Left ventricle myocardium inferior (tissue), 1 donor: ENCODE measurements around the gene MCRIP1. TPM values are rescaled to one million over a fixed set of nuclear protein-coding genes. Genes with fewer than 3 reads are reported as not detected.
A peak's percentile ranks its signal among the peaks of the same experiment; 100 is the strongest.

Experiments
- DNase-seq: peaks from one replicate; pipeline ENCODE4 v3.0.0-alpha.2; 2020
- H3K27ac ChIP-seq: fragments of 200-600 bp; replicated peaks from 2 replicates; pipeline ENCODE4 v1.8.0; 2021
- H3K27me3 ChIP-seq: fragments of 200-600 bp; 2 replicates; pipeline ENCODE4 v1.8.0; 2021; ENCODE audit warnings: low read depth
- H3K36me3 ChIP-seq: fragments of 200-600 bp; 2 replicates; pipeline ENCODE4 v1.8.0; 2021
- H3K4me1 ChIP-seq: fragments of 200-600 bp; 2 replicates; pipeline ENCODE4 v1.8.0; 2021
- H3K4me3 ChIP-seq: fragments of 200-600 bp; 2 replicates; pipeline ENCODE4 v1.8.0; 2021; ENCODE audit warnings: mild to moderate bottlenecking, moderate library complexity
- H3K9me3 ChIP-seq: fragments of 200-600 bp; replicated peaks from 2 replicates; pipeline ENCODE4 v1.8.0; 2021
- intact Hi-C: fragments of 100-400 bp; cut with micrococcal nuclease; formaldehyde crosslinking; loops from one replicate; pipeline ENCODE4 v1.11.0; 2022
- total RNA-seq: library from RNA; stranded (reverse); fragmentation: NEBNext Ultra II Directional; extraction: Animal tissue kit (Norgen Biotek cat#: 25700); gene quantifications from one replicate; pipeline ENCODE4 v1.2.1, GENCODE V29; 2021
- TF ChIP-seq, protein P1 (sequence below): fragments of 200-600 bp; IDR thresholded peaks from 2 replicates; pipeline ENCODE4 v1.8.0; 2021; ENCODE audit warnings: antibody characterized with exemption, mild to moderate bottlenecking, borderline replicate concordance
- donor health status: DM: no; HTN: yes; CAD: no; lungs with severe emphysema.

The MCRIP1 gene
- total RNA-seq, 1 donor from 2014 or later = 110 TPM

DNA sequence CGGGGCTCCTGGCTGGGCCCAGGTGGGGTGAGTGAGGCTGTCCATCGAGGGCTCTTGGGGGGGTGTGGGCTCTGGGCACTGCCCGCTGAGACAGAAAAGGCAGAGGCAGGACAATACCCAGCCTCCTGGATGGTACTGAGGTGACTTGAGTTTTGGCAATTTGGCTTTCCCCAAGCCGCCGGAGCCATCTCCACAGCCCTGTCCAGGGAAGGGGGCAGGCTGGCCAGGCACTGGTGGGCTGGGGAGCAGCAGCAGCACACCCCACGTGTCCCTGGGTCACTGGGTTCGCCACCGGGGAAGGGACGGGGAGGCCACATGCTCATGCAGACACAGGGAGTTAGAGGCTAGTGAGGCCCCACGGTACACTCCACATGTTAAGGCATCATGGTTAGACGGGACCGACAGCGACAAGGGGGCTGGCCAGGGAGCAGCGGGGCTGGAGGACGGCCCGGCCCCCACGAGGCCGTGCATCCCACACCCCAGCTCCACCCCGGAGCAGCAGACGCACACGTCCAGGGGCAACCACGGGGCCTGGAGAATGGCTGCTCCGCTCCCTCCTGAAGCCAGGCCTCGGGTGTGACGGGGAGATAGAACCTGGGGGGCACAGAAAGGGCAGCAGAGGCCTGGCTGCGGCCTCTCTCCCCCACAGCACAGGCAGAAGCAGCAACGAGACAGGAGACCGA, 35.0 kb upstream of the MCRIP1 start:
- Histone ChIP-seq H3K27ac (peak overlapping the region; percentile 99), H3K4me3 (no peak overlapping the region), H3K27me3 (no peaks in the 10 kb centered on the region), H3K9me3 (no peaks in the 10 kb centered on the region), H3K4me1 (peaks cover 81% of the 10 kb centered on the region), H3K36me3 (peaks cover 31% of the 10 kb centered on the region)
- TF ChIP-seq, protein P1, sequence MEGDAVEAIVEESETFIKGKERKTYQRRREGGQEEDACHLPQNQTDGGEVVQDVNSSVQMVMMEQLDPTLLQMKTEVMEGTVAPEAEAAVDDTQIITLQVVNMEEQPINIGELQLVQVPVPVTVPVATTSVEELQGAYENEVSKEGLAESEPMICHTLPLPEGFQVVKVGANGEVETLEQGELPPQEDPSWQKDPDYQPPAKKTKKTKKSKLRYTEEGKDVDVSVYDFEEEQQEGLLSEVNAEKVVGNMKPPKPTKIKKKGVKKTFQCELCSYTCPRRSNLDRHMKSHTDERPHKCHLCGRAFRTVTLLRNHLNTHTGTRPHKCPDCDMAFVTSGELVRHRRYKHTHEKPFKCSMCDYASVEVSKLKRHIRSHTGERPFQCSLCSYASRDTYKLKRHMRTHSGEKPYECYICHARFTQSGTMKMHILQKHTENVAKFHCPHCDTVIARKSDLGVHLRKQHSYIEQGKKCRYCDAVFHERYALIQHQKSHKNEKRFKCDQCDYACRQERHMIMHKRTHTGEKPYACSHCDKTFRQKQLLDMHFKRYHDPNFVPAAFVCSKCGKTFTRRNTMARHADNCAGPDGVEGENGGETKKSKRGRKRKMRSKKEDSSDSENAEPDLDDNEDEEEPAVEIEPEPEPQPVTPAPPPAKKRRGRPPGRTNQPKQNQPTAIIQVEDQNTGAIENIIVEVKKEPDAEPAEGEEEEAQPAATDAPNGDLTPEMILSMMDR = no peak
- intact Hi-C loops = no loop called here
- DNase-seq = no peak

DNA sequence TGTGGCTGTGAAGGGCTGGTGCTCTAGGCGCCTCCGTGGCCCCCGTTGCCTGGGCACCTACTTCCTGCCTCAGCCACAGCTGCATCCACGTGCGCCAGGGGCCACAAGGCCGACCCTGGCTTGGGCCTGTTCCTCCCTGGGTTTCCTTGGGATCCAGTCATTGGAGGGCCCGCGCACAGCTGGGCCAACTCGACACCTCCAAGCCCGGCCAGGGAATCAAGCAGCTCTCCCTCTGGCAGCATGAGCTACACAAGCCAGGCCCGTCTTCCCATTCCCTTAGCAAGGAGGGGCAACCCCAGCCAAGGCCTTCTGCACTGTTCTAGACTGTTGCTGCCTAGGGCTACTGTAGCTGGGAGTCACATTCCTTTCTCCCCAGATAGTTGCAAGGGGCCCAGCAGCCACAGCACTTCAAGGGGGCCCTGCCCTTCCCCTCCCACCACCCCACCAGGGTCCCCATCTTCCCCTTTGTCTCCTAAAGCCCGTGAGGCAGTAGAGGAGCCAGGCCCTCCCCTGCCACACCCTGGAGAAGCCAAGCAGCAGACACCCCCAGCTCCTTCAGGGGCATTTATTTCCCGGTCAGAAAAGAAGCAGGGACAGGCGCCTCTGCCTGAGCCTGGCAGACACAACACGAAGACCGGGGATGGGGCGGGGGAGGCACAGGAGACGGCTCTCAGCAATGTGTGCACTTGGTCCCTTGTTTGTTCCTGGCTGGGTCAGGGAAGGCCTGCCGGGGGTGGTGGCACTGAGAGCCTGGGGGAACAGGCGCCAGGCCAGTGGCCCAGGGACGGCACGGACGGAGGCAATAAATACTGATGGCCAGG, 34.3 kb upstream of the MCRIP1 start:
- Histone ChIP-seq H3K36me3 (peaks cover 31% of the 10 kb centered on the region), H3K4me1 (peaks cover 81% of the 10 kb centered on the region), H3K27me3 (no peaks in the 10 kb centered on the region), H3K27ac (peak overlapping the region; percentile 99), H3K4me3 (no peak overlapping the region), H3K9me3 (no peaks in the 10 kb centered on the region)
- no peak for DNase-seq
- intact Hi-C loops = no loop called here
- TF ChIP-seq, protein P1 = no peak

DNA sequence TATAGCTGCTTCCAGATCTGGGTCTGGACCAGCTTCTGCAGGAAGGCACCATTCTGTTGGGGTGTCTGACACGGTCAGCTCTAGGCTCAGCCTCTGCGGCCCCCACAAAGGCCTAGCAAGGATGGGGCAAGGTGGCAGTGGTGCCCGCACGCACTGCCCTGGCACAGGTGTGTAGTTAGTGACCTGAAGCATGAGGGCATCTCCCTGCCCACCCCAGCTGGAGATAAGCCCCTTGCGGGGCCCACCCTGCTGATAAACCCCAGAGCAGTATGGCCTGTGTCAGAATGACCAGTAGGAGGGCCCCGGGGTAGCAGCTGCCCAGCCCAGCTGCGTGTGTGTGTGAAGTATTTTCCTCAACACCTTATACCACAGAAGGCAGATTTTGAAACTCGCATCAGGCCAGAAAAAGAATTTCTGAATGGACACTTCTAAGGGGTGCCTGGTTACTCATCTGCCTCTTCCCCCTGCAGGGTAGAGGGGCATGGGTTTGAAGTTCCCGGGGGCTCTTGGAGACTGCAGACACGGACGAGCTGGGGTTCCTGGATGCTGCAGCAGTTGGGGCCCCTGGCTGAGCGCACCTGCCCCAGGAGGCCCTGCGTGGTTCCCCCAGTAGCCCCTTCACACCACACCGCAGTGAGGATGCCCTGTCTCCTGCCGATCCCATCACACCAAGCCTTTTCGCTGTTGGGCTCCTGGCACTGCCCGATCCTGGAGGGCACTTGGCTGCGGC, 33.5 kb upstream of the MCRIP1 start:
- peaks cover 81% of the 10 kb centered on the region for H3K4me1 ChIP-seq
- intact Hi-C loops = no loop called here

DNA sequence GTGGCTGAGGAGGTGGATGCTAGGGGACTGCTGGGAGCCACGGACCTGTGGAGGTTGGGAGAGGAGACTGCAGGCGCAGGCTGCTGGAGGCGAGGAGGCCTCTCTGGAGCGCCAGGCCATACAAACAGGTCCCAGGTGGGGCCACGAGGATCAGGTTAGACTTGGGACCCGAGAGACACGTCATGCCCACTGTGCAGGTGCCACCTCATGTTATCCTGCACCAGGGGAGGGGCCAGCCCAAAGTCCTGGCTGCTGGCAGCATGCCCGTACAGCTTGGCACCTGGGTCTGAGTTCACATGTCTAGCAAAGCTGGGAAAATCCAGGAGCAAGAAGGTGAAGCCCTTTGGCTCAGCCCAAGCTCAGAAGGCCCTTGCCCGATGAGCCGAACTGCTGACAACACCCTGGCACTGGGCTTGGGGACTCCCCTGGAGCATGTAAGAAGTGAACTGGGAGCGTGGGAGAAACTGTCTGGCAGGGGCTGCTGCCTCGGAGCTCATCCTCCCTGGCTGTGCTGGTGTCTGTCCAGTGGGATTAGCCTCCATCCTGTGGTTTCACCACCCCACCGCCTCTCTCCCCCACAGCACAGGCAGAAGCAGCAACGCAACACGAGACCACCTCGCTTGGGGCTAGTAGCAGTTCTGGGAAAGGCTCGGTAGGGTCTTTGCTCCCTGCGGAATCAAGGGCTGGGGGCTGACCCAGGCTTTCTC, 32.8 kb upstream of the MCRIP1 start:
- TF ChIP-seq, protein P1 = no peak
- no peaks in the 10 kb centered on the region for H3K9me3 ChIP-seq
- H3K36me3 ChIP-seq = peaks cover 31% of the 10 kb centered on the region
- H3K4me1 ChIP-seq = peaks cover 85% of the 10 kb centered on the region
- no peak for DNase-seq
- intact Hi-C loops = no loop called here
- H3K27me3 ChIP-seq = no peaks in the 10 kb centered on the region
- peak overlapping the region; percentile 99 for H3K27ac ChIP-seq
- no peak overlapping the region for H3K4me3 ChIP-seq

More for the DNA sequence above, 33.5 kb upstream of the MCRIP1 start:
- Histone ChIP-seq H3K27ac (peak overlapping the region; percentile 99), H3K36me3 (peaks cover 31% of the 10 kb centered on the region), H3K9me3 (no peaks in the 10 kb centered on the region), H3K4me3 (no peak overlapping the region), H3K27me3 (no peaks in the 10 kb centered on the region)
- TF ChIP-seq, protein P1 = no peak
- no peak for DNase-seq

DNA sequence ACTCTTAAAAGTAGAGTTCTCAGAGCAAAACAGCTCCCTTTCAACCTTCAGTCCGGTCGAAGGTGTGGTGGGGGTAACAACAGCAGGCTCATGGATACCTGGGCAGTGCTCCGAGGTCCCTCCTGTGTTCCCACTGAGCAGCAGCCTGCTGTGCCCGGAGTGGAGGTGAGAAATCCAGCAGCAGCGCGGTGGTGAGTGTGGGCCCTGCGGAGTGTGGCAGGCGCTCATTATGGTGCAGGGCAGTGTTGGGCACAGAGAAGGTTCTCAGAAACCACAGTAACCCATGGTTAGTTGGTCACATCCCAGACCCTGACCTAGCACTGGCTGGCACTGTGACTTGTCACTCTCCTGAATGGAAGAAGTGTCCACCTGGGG, 32.3 kb upstream of the MCRIP1 start:
- Histone ChIP-seq H3K27ac (peak overlapping the region; percentile 99), H3K36me3 (peaks cover 31% of the 10 kb centered on the region), H3K27me3 (no peaks in the 10 kb centered on the region), H3K4me1 (peaks cover 81% of the 10 kb centered on the region), H3K9me3 (no peaks in the 10 kb centered on the region), H3K4me3 (no peak overlapping the region)
- intact Hi-C loops = no loop called here
- DNase-seq = no peak
- TF ChIP-seq, protein P1 = no peak
